Measurements from ENCODE around the gene C11orf86. TPM values are rescaled to one million over a fixed set of nuclear protein-coding genes. Genes with fewer than 3 reads are reported as not detected.

The C11orf86 gene
- total RNA-seq, 2 donors from 2014 or later = not detected

- intact Hi-C loops (cut with DNase I) = no loop called here
- DNase-seq (ENCODE audit: low spot score) = peak; percentile 73
These were observed 47.3 kb downstream of the C11orf86 start for GRCh38 chr11:67022341-67022933.

GRCh38 chr11:67022961-67023956, 48.2 kb downstream of the C11orf86 start, which contains the start of gene SYT12:
SYT12 (plus strand) TSS chr11:67023134; CDS start chr11:67030145, 7,011 bp downstream.
- 2% methylated on average over 57 of the region's 118 CpGs for WGBS
- Histone ChIP-seq H3K4me1 (replicated peaks) (no peaks in the 10 kb centered on the region), H3K9me3 (no peaks in the 10 kb centered on the region), H3K27me3 (replicated peaks; ENCODE audit: insufficient read depth) (no peaks in the 10 kb centered on the region), H3K36me3 (no peaks in the 10 kb centered on the region), H3K27ac (no peak within 1 kb of the TSS), H3K4me3 (peak within 1 kb of the TSS; percentile 28 to 43)
- intact Hi-C loops (cut with DNase I) = no loop called here
- TF ChIP-seq POLR2A (IDR thresholded peaks at IDR 0.05) = no peak
- no peak for TF ChIP-seq POLR2AphosphoS5 (IDR thresholded peaks at IDR 0.05)
- TF ChIP-seq CTCF (IDR thresholded peaks at IDR 0.05) = no peak
- DNase-seq (ENCODE audit: low spot score) = no peak

More at GRCh38 chr11:67022341-67022933, 47.3 kb downstream of the C11orf86 start:
- Histone ChIP-seq H3K9me3 (no peaks in the 10 kb centered on the region), H3K4me1 (replicated peaks) (no peaks in the 10 kb centered on the region), H3K36me3 (no peaks in the 10 kb centered on the region), H3K4me3 (peak overlapping the region; percentile 28 to 43), H3K27ac (no peak overlapping the region), H3K27me3 (replicated peaks; ENCODE audit: insufficient read depth) (no peaks in the 10 kb centered on the region)
- TF ChIP-seq POLR2AphosphoS5 (IDR thresholded peaks at IDR 0.05) (peak; percentile 70), POLR2A (IDR thresholded peaks at IDR 0.05) (no peak), CTCF (IDR thresholded peaks at IDR 0.05) (no peak)
- 9% methylated on average over 20 of the region's 20 CpGs for WGBS

- Histone ChIP-seq H3K4me3 (peak overlapping the region in 1 of 2 donors; percentile 43), H3K27me3 (replicated peaks; ENCODE audit: insufficient read depth) (no peaks in the 10 kb centered on the region), H3K9me3 (no peaks in the 10 kb centered on the region), H3K27ac (no peak overlapping the region), H3K36me3 (no peaks in the 10 kb centered on the region), H3K4me1 (replicated peaks) (no peaks in the 10 kb centered on the region)
- TF ChIP-seq CTCF (IDR thresholded peaks at IDR 0.05) (no peak), POLR2AphosphoS5 (IDR thresholded peaks at IDR 0.05) (no peak), POLR2A (IDR thresholded peaks at IDR 0.05) (no peak)
- intact Hi-C loops (cut with DNase I) = no loop called here
- no peak for DNase-seq (ENCODE audit: low spot score)
- 51% methylated on average over 6 of the region's 6 CpGs for WGBS
These were observed 48.9 kb downstream of the C11orf86 start for GRCh38 chr11:67023957-67024353.

- WGBS = 78% methylated on average over 5 of the region's 5 CpGs
- Histone ChIP-seq H3K4me3 (no peak overlapping the region), H3K27ac (no peak overlapping the region), H3K27me3 (replicated peaks; ENCODE audit: insufficient read depth) (no peaks in the 10 kb centered on the region), H3K4me1 (replicated peaks) (no peaks in the 10 kb centered on the region), H3K36me3 (no peaks in the 10 kb centered on the region), H3K9me3 (no peaks in the 10 kb centered on the region)
- TF ChIP-seq POLR2AphosphoS5 (IDR thresholded peaks at IDR 0.05) (no peak), CTCF (IDR thresholded peaks at IDR 0.05) (no peak), POLR2A (IDR thresholded peaks at IDR 0.05) (no peak)
- intact Hi-C loops (cut with DNase I) = no loop called here
- no peak for DNase-seq (ENCODE audit: low spot score)
These were observed 49.3 kb downstream of the C11orf86 start for GRCh38 chr11:67024410-67024809.
